Subcutaneous abdominal adipose tissue (tissue), 5 donors: Measurements from ENCODE around the gene DEFB129.
"Not testable (repeated sequence)": the region's sequence is repeated elsewhere in the genome, so short reads cannot be mapped to it uniquely, and the experiment has no call there.

Experiments
- H3K27ac ChIP-seq: one replicate; pipeline ENCODE4 v1.7.0; 2013; ENCODE audit warnings: low read depth, mild to moderate bottlenecking, inconsistent platforms, low read length, moderate library complexity
- H3K27me3 ChIP-seq, 5 donors: one replicate each; pipeline ENCODE4 v1.7.0; 2013; ENCODE audit warnings: low read length in 5 of 5, inconsistent platforms in 1 of 5; ENCODE audit not compliant: control insufficient read depth in 5 of 5, insufficient read depth in 4 of 5
- H3K36me3 ChIP-seq, 5 donors: one replicate each; pipeline ENCODE4 v1.7.0; 2013; ENCODE audit warnings: low read length in 5 of 5; ENCODE audit not compliant: control insufficient read depth in 5 of 5, insufficient read depth in 5 of 5
- H3K4me1 ChIP-seq, 5 donors: one replicate each; pipeline ENCODE4 v1.7.0; 2013; ENCODE audit warnings: low read length in 5 of 5, mild to moderate bottlenecking in 3 of 5, moderate library complexity in 1 of 5; ENCODE audit not compliant: control insufficient read depth in 5 of 5, insufficient read depth in 5 of 5
- H3K4me3 ChIP-seq, 5 donors: one replicate each; pipeline ENCODE4 v1.7.0; 2013; ENCODE audit warnings: low read length in 5 of 5, low read depth in 1 of 5
- H3K9ac ChIP-seq, 5 donors: one replicate each; pipeline ENCODE4 v1.7.0; 2013; ENCODE audit warnings: low read length in 5 of 5, mild to moderate bottlenecking in 4 of 5, moderate library complexity in 3 of 5
- H3K9me3 ChIP-seq, 5 donors: one replicate each; pipeline ENCODE4 v1.7.0; 2013; ENCODE audit warnings: low read length in 5 of 5; ENCODE audit not compliant: control insufficient read depth in 5 of 5
- donor health status: healthy.
- donor health status: healthy.
- donor health status: healthy.
- donor health status: healthy.
- donor health status: healthy.

DEFB129 gene, protein sequence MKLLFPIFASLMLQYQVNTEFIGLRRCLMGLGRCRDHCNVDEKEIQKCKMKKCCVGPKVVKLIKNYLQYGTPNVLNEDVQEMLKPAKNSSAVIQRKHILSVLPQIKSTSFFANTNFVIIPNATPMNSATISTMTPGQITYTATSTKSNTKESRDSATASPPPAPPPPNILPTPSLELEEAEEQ

DNA sequence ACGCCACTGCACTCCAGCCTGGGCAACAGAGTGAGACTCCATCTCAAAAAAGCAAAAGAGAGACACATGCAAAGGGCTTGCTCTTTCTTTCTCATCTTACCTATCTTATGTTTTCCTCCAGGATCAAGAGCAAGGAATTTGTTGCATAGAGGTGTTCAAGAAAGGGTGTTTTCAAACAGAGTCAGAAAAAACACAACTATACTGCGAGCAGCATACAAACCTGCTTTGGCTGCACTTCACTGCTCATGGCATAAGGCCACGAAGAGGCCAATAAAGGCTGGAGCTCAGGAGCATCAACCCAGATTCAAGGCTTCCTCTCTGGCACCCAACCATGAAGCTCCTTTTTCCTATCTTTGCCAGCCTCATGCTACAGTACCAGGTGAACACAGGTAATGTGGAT lies at the start of gene DEFB129:
Gene DEFB129, plus strand, starts transcription at position 301 of the 400 bp plus-strand sequence. Its CDS starts 31 bp downstream, at position 332.
- H3K4me1 ChIP-seq = no peaks in the 10 kb centered on the region

GRCh38 chr20:184288-184687 lies 42.8 kb upstream of the DEFB129 start:
- H3K27ac ChIP-seq = no peak overlapping the region
- H3K36me3 ChIP-seq = no peaks in the 10 kb centered on the region
- no peak overlapping the region for H3K9ac ChIP-seq
- peaks cover 0 to 5% (median 0%) of the 10 kb centered on the region in 5 donors for H3K9me3 ChIP-seq
- H3K27me3 ChIP-seq = peaks cover 0 to 13% (median 0%) of the 10 kb centered on the region in 5 donors
- no peak overlapping the region for H3K4me3 ChIP-seq
- no peaks in the 10 kb centered on the region for H3K4me1 ChIP-seq

More for the DNA sequence above, at the start of gene DEFB129:
- Histone ChIP-seq H3K36me3 (no peaks in the 10 kb centered on the region), H3K27me3 (no peaks in the 10 kb centered on the region), H3K9ac (no peak within 1 kb of the TSS), H3K9me3 (no peaks in the 10 kb centered on the region), H3K4me3 (no peak within 1 kb of the TSS), H3K27ac (no peak within 1 kb of the TSS)

DNA sequence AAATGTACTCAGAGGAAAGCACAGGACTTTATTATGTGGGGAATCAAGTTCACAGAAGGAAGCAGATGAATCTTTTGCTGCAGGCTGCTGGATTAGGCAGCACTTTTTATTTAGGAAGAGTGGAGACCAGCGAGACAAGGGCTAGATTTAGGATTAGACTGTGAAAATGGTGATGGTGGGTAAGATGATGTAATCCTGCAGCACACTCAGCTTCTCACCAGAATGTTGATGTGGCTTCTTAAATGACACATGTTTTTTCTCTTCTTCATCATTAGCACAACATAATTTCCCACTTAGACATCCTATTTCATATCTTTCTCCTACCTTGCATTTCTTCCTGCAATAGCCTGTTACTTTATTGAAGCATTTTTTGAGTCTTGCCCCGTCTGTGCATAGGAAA lies 39.3 kb upstream of the DEFB129 start:
- Histone ChIP-seq H3K4me3 (no peak overlapping the region), H3K4me1 (no peaks in the 10 kb centered on the region), H3K27me3 (peaks cover 0 to 7% (median 0%) of the 10 kb centered on the region in 5 donors), H3K27ac (no peak overlapping the region), H3K9me3 (peaks cover 0 to 5% (median 0%) of the 10 kb centered on the region in 5 donors), H3K9ac (no peak overlapping the region), H3K36me3 (no peaks in the 10 kb centered on the region)

- Histone ChIP-seq H3K4me1 (no peaks in the 10 kb centered on the region), H3K9me3 (peaks cover 0 to 3% (median 0%) of the 10 kb centered on the region in 5 donors), H3K9ac (no peak within 1 kb of the TSS), H3K36me3 (no peaks in the 10 kb centered on the region), H3K27me3 (peaks cover 0 to 7% (median 0%) of the 10 kb centered on the region in 5 donors), H3K27ac (no peak within 1 kb of the TSS), H3K4me3 (no peak within 1 kb of the TSS)
These were observed 37.4 kb upstream of the DEFB129 start, which contains the start of gene DEFB128 for GRCh38 chr20:189611-190010. Gene DEFB128 (minus strand): TSS chr20:189711. CDS start chr20:189623, 88 bp downstream.

DNA sequence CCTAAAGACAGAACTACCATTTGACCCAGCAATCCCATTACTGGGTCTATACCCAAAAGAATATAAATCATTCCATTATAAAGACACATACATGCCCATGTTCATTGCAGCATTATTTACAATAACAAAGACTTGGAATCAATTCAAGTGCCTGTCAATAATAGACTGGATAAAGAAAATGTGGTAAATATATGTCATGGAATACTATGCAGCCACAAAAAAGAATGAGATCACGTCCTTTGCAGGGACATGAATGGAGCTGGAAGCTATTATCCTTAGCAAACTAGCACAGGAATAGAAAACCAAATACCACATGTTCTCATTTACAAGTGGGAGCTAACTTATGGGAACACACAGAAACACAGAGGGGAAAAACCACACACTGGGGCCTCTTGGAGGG lies 28.8 kb upstream of the DEFB129 start:
- Histone ChIP-seq H3K9me3 (peaks cover 0 to 5% (median 0%) of the 10 kb centered on the region in 5 donors), H3K4me1 (no peaks in the 10 kb centered on the region), H3K27ac (no peak overlapping the region), H3K4me3 (no peak overlapping the region), H3K36me3 (no peaks in the 10 kb centered on the region), H3K27me3 (peaks cover 0 to 5% (median 0%) of the 10 kb centered on the region in 5 donors), H3K9ac (no peak overlapping the region)

DNA sequence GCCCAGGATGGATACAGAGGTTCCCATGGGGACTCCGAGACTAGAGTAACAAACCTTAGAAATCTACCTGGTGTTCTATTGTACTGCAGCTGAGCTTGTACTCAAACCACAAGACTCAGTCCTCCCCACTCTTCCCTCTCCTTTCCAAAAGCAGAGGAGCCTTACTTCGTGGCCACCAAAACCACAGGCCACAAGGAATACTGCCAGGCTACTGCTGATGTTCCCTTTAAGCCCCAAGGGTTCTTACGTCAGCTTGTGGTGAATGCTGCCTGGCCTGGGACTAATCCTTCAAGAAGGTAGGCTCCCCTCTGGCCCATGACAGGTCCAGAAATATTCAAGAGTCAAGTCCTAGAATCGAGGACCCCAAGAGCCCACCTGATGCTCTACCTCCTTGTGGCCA lies 27.1 kb upstream of the DEFB129 start:
- no peaks in the 10 kb centered on the region for H3K4me1 ChIP-seq
- H3K9me3 ChIP-seq = peaks cover 0 to 5% (median 0%) of the 10 kb centered on the region in 5 donors
- H3K27me3 ChIP-seq = peaks cover 0 to 7% (median 0%) of the 10 kb centered on the region in 5 donors
- H3K27ac ChIP-seq = no peak overlapping the region
- H3K4me3 ChIP-seq = no peak overlapping the region
- no peak overlapping the region for H3K9ac ChIP-seq
- H3K36me3 ChIP-seq = no peaks in the 10 kb centered on the region

DNA sequence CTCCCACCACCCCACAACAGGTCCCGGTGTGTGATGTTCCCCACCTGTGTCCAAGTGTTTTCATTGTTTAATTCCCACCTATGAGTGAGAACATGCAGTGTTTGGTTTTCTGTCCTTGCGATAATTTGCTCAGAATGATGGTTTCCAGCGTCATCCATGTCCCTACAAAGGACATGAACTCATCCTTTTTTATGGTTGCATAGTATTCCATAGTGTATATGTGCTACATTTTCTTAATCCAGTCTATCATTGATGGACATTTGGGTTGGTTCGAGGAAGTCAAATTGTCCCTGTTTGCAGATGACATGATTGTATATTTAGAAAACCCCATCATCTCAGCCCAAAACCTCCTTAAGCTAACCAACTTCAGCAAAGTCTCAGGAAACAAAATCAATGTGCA lies 23.4 kb upstream of the DEFB129 start:
- not testable (repeated sequence) for H3K4me3 ChIP-seq, H3K9me3 ChIP-seq

GRCh38 chr20:208942-209566 lies 18.0 kb upstream of the DEFB129 start:
- Histone ChIP-seq H3K9ac (no peak overlapping the region), H3K27me3 (peaks cover 0 to 3% (median 0%) of the 10 kb centered on the region in 5 donors), H3K27ac (no peak overlapping the region), H3K36me3 (no peaks in the 10 kb centered on the region), H3K4me1 (no peaks in the 10 kb centered on the region), H3K4me3 (no peak overlapping the region), H3K9me3 (no peaks in the 10 kb centered on the region)

More for the DNA sequence above, 23.4 kb upstream of the DEFB129 start:
- not testable (repeated sequence) for H3K36me3 ChIP-seq, H3K27ac ChIP-seq, H3K4me1 ChIP-seq, H3K27me3 ChIP-seq, H3K9ac ChIP-seq

GRCh38 chr20:210809-211502 lies 16.1 kb upstream of the DEFB129 start:
- Histone ChIP-seq H3K4me3 (no peak overlapping the region), H3K9me3 (no peaks in the 10 kb centered on the region), H3K36me3 (no peaks in the 10 kb centered on the region), H3K27ac (no peak overlapping the region), H3K27me3 (no peaks in the 10 kb centered on the region), H3K9ac (no peak overlapping the region), H3K4me1 (no peaks in the 10 kb centered on the region)

DNA sequence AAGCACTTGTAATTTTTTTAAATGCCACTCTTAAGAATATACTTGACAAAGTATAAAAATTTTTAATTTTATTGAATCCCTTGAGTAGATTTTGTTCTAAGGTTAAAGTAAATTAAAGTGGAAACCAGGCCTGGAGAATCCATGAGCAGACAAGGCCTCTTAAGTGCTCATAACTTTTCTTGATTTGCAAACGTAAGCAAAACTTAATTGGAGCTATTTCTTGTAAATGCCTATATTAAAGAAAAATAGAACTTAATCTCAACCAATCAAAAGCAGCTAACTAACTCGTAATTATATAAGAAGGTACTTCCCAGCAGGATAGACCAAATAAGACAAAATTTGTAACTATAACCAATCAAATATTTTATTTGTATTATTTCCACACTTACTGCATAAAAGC lies 12.7 kb upstream of the DEFB129 start:
- no peak overlapping the region for H3K27ac ChIP-seq
- H3K9ac ChIP-seq = no peak overlapping the region
- no peaks in the 10 kb centered on the region for H3K4me1 ChIP-seq
- no peak overlapping the region for H3K4me3 ChIP-seq
- H3K36me3 ChIP-seq = no peaks in the 10 kb centered on the region
- H3K27me3 ChIP-seq = peaks cover 0 to 6% (median 2%) of the 10 kb centered on the region in 5 donors
- H3K9me3 ChIP-seq = no peaks in the 10 kb centered on the region
